GM19372 (cell line): ENCODE measurements around the gene COMT.

Experiments
- ATAC-seq: cut with Tn5 transposase; IDR thresholded peaks from one replicate; pipeline ENCODE4 v1.9.1; 2021; ENCODE audit warnings: mild to moderate bottlenecking, low read depth, moderate library complexity; ENCODE audit not compliant: unreplicated experiment

Gene COMT

DNA sequence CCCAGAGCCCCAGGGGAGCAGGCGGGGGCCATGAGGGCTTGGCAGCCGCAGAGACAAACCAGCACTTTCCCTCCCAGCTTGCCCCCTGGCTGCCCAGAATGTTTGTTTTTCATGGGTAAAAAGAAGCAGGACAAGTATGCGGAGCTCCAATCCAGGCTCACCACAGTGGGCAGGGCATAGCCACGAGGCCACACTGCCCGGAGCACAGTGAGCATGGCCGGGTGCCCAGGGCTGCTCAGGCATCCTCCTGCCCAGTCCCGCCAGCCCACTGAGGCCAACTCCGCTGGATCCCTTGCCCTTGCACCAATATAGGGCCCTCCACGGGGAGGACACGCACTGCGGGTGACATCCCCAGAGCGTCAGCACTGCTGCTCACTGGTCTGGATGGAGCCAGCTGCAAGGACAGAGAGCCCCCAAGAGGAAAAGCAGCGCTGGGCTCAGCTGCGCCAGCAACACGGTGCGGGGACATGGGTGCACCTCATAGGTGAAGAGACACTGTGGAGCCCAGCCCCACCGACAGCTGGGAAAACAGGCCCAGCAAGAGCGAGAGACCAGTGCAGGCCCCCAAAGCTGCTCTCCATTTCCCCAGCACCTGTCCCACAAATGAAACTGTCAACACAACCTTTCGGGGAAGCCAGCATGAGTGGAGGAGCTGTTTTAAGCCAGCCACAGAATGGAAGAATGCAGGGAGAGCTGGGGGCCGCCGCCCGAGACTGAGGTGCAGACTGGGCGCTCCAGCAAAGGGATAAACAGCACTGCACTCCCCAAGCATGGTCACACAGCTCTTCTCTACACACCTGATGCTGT lies 50.3 kb downstream of the COMT start:
- no peak for ATAC-seq

DNA sequence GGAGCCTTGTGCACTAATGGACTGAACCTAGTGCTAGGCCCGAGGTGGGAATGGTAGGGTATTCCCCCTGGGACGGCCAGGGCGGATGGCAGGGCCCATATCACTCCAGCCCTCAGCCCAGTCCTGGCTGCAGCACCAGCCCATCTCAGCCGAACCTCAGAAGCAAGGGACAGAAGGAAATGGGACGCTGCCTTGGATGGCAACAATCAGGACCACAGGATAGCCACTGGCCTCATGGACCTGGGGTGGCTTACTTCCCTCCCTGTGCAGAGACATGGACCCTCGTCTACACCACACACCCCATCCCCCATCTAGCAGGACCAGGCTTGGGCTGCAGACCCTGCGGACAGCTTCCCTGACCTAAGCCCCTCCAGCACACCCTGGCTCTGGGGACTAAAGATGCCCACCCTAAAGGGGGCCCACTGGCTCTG lies 50.9 kb downstream of the COMT start:
- ATAC-seq, result no peak

DNA sequence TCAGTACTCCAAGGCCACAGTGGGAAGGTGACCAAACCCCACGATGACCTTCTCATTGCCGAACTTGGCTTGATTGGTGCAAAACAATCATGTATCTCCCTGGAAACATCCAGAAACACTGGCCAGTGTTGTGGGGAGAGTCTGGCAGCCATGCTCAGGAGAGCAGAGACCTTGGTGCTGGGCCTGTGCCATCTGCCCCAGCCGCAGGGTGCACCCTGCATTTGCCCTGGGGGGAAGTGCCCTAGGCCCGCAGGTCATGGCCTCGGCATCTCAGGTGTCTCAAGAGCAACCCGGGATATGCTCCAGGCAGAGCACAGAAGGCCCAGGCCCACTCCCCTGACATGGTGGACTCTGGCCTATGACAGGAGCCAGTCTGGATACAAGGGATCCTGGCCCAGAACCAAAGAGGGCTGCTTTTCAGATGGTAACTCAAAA lies 51.4 kb downstream of the COMT start:
- ATAC-seq, result no peak

DNA sequence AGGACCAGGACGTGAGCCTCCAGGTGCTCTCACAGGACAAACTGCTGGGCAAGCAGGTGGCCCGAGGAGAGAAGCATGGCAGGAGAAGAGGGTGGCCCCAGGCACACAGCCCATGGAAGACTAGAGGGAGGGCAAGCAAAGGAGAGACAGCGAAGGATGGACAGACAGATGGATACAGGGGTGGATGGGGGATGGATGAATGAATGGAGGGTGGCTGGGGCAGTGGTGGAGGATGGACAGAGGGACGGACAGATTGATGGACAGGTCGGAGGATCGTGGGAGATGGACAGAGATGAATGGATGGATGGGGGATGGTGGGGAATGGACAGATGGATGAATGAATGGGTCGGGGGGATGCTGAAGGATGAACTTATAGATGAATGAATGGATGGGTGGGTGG lies 52.4 kb downstream of the COMT start:
- no peak for ATAC-seq

DNA sequence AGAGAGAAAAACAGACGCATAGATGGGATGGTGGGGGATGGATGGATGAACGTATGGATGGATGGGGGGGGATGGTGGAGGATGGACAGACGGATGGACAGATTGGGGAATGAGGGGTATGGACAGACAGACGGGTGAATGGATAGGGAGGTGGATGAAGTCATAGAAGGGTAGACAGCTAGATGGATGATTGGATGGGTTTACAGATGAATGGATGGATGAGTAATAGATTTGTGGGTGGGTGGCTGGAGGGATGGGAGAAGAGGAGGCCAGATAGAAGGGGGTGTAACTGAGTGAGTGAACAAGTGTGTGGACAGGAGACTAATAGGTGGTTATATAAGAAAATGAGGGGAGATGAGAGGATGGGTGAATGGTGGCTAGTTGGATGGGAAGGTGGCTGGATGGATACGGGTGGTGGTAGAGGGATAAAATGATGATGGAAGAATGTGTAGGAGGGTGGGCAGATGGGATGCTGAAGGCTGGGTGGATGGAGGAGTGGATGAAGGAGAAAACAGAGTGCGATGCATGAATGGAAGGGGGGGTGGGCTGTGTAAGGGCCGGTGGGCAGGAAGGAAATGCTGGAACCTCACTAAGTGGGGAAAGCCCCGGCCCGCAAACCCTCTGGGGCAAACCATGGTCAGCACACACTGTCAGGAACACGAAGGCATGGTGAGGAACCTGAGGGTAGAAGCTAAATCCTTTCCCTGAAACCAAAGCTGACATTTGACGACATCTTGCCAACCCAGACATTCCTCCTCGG lies 53.5 kb downstream of the COMT start:
- no peak for ATAC-seq

DNA sequence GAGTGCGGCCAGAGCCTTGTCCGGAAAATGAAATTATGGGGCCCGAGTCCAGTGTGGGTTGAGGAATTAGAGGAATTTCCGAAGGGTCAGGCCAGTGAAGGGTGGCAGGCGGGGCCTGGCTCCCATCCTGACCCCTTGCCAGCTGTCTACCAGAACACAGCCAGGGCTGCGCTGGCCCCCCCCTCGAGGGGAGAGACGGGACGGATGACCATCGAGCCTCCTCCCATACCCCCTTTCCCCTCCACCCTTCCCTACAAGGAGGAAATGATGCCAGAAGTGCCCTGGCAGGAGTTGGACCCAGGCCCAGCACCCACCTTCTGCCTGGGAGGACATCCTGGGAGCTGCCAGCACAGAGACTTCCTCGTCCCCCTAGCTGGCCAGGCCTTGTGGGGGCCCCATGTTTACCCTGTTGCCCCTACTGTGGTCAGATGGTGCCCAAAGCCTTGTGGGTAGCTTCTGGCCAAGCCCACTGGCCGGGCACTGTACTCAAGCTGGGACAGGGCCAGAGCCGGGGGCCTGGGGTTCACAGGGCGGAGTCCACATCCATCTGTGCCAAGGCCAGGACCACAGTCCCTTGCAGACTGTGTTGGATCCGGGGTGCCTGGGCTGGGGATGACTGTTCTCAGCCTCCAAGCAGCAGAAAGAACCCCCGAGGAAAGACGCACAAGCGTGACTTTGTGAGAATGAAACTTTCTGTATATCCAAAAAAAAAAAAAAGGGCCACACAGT lies 54.2 kb downstream of the COMT start:
- ATAC-seq, result no peak

DNA sequence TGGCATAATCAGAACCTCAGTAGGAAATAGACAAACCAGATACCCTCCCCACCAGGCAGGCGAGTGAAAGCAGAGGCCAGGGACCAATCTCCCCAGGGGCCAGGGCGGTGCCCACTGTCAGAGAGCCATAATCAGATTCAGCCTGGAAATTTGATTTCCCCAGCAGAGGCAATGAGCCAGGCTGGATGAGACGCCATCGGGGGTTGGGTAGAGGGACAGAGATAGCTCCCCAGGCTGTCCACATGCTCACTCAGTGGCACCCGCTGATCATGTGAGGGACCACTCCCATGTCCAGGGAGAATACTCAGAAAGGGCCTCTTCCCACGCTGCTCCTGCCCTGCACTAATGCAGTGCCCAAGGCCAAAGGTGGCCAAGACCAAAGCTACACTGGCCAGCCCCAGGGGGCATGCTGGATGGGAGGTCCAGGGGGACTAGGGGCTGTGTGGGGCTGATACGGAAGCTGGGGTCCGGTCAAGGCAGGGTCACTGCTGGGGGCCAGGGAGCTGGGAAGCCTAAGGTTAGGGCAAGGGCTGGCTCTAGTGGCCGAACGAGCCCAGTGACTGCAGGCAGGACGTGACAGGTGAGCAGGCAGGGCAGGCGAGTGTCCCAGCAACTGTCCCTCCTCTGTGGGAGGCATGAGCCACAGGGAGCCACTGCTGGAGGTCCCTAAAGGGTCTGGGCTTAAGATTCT lies 55.3 kb downstream of the COMT start:
- no peak for ATAC-seq

DNA sequence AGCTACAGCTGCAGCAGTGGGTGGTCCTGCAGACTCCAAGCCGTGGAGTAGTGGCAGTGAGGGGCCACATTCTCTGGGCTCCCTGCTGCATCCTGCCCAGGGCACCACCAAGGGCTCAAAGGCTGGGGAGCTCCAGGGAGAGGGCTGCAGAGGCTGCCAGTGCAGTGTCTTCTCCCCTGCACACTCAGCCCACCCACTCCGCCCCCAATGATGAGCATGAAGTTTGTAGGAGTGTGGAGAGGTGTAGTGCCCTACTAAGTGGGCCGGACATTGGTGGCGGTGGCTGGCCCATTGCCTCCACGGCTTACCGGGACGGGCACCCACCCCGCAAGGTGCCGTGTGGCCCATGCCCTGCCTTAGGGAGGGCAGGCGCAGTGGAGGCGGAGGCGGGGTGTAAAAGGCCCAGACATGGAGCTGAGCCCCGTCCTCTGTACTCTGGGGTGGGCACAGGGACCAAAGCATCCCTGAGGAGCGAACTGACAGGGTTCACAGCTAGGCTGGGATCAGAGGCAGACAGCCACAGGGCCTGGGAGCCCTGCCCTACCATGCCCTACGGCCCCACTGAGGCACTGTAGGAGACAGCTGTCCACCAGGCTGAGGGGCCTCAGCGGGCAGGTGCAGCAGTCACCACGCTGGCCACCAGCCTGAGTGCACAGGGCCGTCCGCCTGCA lies 56.1 kb downstream of the COMT start:
- no peak for ATAC-seq

DNA sequence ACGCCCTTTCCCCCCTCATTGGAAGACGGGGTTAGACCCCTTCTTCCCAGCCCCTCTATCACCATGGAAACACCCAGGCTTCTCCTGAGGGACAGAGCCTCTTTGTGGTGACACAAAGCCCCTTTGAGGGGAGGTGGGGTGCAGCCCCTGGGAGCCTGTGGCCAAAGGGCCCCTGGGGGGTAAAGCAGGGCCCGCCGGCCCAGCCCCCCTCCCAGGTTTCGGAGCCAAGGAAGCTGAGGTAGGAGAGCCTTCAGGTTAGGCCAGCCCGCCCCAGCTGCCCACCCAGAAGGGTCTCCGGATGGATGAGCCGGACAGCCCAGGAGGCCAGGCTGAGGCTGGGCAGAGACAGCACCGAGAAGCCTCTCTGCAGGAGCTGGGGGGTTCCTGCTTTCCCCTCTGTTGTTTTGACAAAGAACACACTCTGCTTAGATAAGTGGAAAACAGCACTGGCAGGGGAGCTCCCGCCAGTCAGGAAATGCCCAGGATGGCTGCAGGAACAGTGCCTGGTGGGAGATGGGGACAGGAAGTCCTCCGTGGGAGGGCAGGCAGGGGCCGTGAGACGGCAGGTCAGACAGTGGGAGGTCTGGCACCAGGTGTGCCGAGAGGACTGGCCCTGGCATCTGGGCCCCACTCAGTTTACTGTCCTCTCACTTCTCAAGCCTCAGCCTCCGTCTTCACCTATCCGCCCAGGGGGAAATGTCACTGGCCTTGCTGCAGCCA lies 56.8 kb downstream of the COMT start:
- no peak for ATAC-seq

DNA sequence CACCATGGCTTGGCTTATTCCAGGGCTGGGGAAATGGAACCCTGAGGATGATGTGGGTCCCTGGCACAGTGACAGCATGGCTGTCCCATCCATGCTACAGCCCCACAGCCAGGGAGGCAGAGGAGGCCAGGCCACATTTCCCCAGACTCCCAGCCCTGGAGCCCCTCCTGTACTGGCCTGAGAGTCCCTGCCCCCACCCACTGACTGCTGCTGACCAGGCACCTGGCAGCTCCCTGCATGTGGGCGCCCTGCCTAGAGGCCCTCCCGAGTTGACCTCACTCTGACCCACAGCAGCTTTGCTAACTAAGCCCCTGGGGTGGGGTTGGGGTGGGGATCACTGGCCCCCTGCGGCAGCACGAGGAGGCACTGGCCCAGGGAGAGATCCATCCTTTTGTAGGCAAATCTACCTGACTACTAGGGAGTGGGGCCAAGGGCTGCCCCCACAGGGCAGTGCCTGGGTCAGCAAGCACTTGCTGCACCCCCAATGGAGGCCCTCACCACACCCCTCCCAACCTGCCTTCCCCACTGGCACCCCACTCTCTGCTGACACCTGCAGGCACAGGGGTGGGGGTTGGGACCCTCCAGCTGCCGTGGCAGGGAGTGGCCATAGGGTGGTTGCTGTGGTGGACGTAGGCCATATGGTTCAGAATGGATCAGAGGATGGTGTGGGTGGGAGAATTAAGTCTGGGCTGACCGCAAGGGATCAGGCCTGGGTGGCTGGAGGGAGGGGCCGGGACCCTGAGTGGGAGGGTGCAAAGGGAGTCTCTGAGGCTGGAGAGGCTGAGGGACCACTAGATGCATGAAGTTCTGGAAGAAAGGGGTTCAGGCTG lies 57.6 kb downstream of the COMT start:
- no peak for ATAC-seq

DNA sequence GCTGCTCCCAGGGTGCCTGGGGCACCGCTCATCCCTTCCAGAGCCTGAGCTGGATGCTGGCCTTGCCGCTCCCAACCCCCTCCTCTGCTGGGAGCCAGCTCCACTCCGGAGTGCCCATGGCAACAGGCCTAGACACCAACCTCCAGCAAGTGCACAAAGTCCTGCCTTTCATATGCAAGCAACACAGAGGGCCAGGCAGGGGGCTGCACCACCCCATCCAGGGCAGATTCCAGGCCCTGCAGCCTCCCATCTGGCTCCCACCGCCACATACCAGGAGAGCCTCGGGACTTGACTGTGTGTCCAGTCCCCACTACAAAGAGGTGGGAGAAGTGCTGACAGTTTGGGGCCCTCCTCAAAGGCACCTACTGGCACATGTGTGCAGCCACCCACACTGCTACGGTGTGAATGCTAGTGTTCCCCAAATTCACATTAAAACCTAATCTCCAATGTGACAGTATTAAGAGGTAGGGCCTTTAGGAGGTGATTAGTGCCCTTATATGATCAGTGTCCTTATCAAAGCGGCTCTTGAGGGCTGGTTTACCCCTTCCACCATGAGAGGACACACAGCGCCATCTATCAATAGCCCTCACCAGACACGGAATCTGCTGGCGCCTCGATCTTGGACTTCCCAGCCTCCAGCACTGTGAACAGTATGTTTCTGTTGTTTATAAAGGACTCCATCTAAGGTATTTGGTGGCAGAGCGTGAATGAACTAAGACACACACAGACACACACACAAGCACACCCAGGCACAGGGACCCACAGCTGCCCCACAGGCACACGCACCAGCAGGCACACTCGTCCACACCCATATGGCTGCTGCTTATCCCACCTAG lies 58.9 kb downstream of the COMT start:
- ATAC-seq, result no peak

DNA sequence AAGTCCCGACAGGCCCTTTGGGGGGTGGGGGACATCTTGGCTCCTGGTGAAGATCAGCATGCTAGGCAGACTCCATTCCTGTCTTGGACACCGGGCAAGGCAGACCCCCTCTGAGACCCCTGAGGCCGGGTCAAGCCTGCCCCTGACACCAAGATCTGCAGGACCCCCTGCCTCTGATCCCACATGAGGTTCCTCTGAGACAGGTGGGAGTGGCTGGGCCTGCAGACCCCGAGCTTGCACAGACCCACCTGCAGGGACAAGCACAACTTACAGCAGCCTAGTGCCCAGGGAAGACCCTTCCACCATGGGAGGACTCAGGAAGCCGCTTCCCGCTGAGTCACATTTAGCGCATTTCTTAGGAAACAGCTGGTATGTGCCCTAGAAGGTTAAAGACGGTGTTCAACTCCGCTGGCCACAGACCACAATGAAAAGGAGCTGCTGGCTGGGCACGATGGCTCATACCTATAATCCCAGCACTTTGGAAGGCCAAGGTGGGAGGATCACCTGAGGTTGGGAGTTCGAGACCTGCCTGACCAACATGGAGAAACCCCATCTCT lies 59.6 kb downstream of the COMT start:
- no peak for ATAC-seq

DNA sequence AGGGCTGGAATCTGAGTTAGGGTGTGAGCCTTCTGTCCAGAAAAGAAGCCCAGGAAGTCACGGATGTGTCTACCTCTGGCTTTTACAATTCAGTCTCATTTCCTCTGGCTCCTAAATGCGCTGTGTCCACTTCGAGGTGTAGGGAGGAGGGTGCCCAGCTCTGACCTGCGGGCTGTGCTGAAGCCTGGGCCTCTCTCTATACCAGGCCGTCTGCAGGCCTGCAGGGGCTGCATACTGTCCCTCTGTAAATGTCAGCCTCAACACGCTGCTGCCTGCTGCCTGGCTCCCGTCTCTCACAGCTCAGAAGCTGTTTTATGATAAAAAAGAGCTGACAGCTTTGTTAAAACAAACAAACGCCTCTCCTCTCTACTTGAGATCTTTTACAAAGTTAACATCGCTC lies 60.6 kb downstream of the COMT start:
- ATAC-seq, result no peak

DNA sequence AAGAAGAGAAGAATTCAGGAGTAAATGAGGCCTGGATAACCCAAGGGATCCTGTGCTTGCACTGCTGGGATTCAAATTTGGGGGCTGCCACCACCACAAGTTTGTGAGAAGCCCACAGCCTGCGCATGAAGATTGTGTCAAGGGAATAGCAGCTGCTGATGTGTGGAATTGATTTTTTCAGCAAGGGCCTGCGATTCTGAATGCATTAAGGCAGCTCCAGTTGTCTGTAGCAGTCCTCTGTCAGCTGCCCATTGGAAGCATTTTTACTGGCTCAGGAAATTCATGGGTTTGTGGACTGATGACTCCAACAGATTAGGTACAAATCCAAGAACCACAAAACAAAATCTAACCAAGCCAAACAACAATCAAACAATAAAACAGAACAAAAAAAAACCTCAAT lies 61.1 kb downstream of the COMT start:
- ATAC-seq, result no peak

DNA sequence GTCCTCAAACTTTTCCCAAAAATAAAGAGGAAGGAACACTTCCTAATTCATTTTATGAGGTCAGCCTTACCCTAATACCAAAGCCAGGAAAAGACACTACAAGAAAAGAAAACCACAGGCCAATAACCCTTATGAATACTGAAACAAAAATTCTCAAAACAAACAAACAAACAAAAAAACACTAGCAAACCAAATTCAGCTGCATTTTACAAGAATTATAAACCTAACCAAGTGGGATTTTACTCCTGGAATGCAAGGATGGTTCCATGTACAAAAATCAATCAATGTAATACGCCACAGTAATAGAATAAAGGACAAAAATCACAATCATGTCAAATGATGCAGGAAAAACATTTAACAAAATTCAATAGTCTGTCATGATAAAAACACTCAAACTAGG lies 61.7 kb downstream of the COMT start:
- no peak for ATAC-seq

DNA sequence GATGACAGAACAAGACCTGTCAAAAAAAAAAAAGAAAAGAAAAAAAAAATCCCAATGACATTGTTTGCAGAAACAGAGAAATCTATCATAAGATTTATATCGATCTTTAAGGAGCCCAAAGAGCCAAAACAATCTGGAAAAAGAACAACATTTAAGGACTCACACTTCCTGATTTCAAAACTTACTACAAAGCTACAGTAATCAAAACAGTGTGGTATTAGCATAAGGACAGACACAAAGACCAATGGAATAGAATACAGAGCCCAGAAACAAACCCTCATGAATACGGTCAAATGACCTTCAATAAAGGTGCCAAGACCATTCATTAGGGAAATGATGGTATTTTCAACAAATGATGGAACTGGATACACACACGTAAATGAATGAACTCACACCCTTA lies 62.9 kb downstream of the COMT start:
- no peak for ATAC-seq

DNA sequence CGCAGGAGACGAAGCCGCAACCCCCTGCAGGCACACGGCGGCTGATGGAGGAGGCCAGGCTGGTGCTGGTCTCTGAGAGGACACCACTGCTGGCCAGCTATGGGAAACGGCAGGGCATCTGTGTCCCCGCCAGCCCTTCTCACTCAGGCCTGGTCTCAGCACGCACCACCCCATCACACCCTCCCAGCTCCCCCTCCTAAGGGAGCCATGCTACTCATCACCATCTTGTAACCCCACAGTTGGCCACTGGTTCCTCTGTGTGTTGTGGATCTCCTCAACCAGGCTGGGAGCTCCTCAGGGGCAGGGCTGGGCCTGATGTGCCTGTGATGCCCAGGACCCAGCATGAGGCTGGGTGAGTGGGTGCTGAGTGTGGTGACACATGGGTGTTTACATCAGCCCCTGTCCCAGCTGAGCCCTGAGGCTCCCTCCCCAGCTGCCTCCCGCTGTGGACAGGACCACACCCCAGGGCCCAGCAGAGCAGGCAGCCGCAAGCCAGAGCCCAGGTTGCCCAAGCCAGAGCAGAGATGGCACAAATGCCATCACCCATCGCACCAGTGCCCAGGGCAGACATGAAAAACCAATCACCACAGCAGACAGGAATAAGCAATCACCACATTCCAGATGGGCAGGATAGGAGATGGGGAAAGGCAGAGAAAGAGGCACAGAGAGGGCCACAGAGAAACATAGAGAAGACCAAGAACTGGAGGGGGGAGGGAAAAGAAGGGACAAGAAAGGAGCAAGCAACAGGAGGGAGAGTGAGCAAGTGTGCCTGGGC lies 66.8 kb downstream of the COMT start:
- no peak for ATAC-seq
